ENCODE data around the gene RNH1.

DNA sequence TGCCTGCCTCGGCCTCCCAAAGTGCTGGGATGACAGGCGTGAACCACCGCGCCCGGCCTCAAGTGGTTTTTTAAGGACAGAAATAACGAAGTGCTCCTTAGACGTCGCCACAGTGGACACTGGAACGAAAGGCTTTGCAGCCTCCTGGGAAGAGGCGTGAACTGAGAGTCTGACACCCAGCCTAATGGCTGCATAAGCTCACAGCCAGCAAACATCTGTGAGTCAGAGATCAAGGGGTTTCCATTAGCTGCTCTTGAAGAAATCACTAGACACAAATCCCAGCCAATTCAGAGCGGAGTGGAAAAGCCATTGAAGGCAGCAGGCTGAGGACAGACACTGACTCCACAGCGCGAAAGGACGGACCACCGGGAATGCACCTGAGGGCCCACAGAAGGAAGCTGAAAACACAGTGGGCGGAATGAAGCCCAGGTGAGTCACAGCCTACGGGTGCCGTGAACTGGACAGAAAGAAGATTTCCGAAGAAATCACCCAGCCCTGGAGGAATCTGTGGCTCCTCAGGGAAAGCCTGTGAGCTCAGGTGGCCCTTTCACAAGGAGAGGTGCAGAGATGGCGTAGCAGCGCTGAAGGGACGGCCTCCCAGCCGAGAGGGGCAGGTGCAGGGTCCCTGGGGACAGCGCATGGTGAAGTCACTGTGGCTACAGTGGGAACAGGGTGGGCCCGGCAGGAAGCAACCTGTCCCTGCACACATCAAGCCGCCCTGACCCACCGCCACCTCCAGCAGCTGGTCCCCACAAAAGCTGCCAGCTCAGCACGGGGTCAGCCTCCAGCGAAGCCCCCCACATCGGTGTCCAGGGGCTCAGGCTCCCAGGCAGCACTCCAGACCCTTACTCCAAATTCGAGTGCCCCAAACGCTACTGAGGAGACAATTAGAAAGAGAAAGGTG lies 41.9 kb upstream of the RNH1 start:
- TF ChIP-seq, protein P1, sequence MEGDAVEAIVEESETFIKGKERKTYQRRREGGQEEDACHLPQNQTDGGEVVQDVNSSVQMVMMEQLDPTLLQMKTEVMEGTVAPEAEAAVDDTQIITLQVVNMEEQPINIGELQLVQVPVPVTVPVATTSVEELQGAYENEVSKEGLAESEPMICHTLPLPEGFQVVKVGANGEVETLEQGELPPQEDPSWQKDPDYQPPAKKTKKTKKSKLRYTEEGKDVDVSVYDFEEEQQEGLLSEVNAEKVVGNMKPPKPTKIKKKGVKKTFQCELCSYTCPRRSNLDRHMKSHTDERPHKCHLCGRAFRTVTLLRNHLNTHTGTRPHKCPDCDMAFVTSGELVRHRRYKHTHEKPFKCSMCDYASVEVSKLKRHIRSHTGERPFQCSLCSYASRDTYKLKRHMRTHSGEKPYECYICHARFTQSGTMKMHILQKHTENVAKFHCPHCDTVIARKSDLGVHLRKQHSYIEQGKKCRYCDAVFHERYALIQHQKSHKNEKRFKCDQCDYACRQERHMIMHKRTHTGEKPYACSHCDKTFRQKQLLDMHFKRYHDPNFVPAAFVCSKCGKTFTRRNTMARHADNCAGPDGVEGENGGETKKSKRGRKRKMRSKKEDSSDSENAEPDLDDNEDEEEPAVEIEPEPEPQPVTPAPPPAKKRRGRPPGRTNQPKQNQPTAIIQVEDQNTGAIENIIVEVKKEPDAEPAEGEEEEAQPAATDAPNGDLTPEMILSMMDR (IDR thresholded peaks at IDR 0.05): no peak
- no peak for TF ChIP-seq POLR2A (IDR thresholded peaks at IDR 0.05)
